LoVo (cell line): Measurements from ENCODE around the gene DCTN1.
"Not testable (repeated sequence)": the region's sequence is repeated elsewhere in the genome, so short reads cannot be mapped to it uniquely, and the experiment has no call there.

Experiments
- DNase-seq: peaks from one replicate; pipeline ENCODE4 v3.0.0-alpha.2; 2016; ENCODE audit warnings: low spot score

The DCTN1 gene

GRCh38 chr2:74379851-74380789 lies at the start of gene DCTN1:
Gene DCTN1 (minus strand): TSS chr2:74380311. CDS start chr2:74380037, 274 bp downstream.
- no peak for DNase-seq

DNA sequence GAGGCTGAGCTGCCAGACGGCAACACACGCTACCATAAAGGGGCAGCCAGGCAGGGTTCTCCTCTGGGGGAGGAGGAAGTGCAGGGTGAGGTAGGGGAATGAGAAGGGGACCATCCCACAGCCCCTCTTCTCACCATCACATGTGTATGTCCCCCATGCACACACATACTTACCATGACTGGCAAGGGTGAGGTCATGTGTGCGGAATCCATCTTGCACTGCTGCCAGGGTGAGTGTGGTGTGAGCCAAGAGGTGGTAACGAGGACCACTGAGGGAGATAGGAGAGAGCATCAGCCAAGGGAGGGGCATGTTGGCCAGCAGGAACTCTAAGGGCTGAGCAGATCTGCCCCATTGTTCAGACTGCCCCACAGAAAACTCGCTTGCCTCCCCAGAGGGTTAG lies 48.6 kb upstream of the DCTN1 start:
- DNase-seq, result no peak

GRCh38 chr2:74427551-74427950 lies 47.4 kb upstream of the DCTN1 start:
- no peak for DNase-seq

- no peak for DNase-seq
Measured at GRCh38 chr2:74426181-74426758, 46.2 kb upstream of the DCTN1 start.

GRCh38 chr2:74425523-74425922 lies 45.4 kb upstream of the DCTN1 start:
- DNase-seq, result no peak

DNA sequence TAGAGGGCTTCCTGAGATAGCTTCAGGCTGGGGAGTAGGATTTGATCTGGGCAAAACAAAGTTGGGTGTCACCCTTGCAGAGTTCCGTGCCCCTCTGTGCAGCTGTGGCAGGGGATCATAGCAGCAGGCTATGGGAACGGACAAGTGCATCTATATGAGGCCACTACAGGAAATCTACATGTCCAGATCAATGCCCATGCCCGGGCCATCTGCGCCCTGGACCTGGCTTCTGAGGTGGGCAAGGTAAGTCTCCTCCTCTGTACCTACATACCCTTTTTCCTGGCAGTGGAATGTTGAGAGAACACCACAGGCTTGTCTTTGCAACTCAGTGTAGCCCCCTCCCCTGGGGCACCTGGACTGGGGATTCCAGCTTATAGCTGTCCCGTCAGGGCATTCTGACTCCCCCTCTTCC lies 44.9 kb upstream of the DCTN1 start:
- DNase-seq, result no peak

DNA sequence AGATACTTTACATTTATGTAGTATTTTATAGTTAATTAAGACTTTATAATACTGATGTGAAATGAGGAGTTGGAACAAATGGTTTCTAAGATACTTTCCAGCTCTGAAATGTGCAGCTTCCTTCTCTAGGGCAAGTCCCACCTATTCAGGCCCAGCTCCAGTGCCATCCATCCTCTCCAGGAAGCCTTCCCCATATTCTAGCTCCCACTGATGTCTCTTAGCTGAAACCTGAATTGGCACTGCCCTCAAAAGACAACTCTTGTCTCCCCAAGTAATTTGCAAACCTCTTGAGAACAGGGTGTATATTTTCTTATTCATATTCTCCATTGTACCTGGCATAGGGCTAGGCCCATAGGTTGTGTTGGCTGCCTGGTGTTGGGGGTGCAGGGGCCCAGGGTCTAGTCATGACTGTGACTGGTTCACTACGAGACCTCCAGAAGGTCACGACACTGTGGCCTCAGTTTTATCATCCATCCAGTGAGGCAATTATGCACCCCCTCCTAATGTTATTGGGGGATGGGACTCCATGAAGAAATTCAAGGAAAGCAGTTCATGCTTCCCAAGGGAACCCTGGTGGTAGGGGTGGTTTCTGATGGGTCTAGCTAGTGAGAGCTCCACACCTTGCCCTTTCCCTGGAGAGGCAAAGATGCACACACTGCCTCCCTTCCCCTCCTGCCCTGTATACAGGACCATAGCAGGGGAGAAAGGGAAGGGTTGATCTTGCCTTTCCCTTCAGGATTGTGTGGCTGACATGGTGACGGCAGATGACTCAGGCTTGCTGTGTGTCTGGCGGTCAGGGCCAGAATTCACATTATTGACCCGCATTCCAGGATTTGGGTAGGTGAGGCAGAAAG lies 44.3 kb upstream of the DCTN1 start:
- DNase-seq, result no peak

- DNase-seq, result no peak
Measured at GRCh38 chr2:74423231-74424095, 43.4 kb upstream of the DCTN1 start.

DNA sequence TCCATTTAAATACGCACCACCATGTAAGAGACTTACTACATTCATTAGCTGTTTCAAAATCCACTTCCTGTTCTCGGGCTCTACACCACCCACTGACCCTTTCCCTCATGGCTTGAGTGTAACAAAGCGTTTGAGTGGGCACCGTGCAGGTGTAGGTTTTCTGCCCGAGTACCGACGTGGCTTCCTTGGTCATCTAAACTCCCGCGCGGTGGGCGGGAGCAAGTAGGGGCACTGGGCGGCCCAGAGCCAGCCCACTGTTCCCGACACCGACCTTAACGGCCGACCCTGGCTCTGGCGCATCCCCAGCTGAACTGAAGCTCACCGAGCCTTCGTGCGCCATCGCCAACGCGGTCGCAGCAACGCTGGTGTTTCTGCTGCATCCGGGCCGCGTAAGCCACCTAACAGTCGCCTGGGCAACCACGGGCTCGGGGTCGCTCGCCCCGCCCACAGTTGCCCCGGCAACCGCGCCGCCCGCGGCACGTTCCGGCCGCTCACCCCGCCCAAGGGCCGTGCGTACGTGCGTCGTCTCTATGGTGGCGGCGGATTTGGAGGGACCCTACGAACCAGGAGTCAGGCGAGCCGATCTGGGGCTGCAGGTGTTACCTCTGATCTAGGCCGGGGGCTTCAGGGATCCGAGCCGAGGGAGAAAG lies 41.2 kb upstream of the DCTN1 start, which contains the start of the genes C2orf81 and WDR54:
TSS of gene C2orf81 (minus strand) at position 399 of the 650 bp plus-strand sequence. CDS start at position 340, 59 bp downstream.
TSS of gene WDR54 (plus strand) at position 510 of the 650 bp plus-strand sequence. CDS start 424 bp downstream, outside the sequence.
- peak; percentile 89 for DNase-seq

GRCh38 chr2:74420443-74421103 lies 40.5 kb upstream of the DCTN1 start:
- DNase-seq, result not testable (repeated sequence)

DNA sequence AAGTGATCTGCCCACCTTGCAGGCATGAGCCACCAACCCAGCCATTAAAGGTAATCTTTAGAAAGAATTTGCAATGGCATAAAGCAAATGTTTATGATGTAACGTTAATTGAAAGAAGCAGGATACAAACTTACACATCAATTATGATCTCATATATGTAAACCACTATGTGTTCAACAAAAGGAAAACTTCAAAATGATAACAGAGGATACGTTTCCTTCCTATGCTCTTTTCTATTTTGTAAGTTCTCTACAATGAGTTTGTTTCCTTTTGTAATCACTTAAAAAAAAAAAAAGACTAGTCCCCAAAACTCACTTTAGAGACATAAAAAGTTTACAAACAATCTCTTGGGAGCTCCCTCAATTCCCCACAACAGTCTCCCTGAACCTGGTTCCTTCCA lies 39.9 kb upstream of the DCTN1 start:
- no peak for DNase-seq

GRCh38 chr2:74419345-74419744 lies 39.2 kb upstream of the DCTN1 start:
- no peak for DNase-seq

DNA sequence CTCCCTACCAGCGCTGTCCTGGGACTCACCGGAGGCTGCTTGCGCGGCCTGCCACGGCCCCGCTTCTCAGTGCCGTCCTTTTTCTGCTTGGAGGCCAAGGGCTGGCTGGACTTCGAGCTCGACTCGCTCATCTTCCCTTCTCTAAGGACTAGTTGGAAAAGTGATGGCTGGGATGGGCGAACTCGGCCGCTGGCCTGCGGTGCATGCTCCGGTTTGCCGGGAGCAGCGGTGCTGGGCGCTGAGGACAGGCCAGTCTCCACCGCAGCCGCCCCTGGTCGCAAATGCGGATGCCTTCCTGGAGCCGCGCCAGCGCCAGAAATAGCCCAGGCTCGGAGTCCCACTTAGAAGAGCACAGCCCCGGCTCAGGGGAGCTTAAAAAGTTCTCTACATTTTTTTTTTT lies 38.2 kb upstream of the DCTN1 start:
- DNase-seq, result no peak

- no peak for DNase-seq
Measured at GRCh38 chr2:74417763-74418162, 37.7 kb upstream of the DCTN1 start.

DNA sequence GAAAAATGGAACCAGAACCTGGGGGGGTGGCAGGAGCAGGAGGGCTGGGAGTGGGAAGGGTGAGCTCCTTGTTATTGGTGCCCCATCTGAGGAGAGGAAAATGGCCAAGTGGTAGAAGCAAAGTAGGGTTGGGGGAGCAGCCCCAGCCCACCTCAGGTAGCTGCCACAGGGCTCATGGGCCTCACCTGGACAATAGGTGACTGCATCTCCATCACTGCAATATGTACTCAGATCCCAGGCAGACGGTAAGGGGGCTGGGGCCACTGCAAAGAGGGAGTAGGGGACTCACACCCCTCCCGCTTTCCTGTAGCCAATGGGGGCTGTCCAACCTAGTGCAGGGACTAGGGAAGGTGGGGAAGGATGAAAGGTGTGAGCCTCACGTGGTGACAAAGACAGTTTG lies 37.1 kb upstream of the DCTN1 start:
- no peak for DNase-seq

- DNase-seq, result no peak
Measured at GRCh38 chr2:74416778-74417177, 36.7 kb upstream of the DCTN1 start.

DNA sequence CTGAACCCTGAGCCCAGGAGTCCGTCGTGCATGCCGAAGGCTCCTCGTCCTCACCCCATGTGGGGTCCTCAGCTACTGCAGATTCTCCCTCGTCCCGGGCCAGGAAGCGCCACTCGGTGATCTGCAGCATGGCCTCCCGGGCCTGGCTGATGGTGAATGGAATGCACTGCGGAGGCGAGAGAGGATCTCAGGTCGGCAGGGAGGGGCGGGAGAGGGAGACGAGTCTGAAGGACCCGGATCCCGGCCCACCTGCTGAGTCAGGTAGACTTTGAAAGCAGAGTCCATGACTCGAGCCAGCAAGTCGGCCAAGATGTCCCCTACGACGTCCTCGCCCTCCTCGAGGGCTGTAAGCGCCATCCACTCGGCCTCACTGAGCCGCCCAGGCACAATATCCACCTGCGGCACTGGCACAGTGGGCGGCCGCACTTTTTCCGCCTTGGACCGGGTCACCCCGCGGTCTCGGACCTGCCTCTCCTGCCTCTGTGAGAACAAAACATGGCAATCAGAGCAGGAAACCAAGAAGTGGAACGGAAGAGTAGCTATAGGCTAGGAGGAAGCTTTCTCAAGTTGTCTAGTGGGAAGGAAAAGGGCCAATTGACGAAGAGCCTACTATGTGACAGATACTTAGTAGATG lies 35.8 kb upstream of the DCTN1 start:
- no peak for DNase-seq

DNA sequence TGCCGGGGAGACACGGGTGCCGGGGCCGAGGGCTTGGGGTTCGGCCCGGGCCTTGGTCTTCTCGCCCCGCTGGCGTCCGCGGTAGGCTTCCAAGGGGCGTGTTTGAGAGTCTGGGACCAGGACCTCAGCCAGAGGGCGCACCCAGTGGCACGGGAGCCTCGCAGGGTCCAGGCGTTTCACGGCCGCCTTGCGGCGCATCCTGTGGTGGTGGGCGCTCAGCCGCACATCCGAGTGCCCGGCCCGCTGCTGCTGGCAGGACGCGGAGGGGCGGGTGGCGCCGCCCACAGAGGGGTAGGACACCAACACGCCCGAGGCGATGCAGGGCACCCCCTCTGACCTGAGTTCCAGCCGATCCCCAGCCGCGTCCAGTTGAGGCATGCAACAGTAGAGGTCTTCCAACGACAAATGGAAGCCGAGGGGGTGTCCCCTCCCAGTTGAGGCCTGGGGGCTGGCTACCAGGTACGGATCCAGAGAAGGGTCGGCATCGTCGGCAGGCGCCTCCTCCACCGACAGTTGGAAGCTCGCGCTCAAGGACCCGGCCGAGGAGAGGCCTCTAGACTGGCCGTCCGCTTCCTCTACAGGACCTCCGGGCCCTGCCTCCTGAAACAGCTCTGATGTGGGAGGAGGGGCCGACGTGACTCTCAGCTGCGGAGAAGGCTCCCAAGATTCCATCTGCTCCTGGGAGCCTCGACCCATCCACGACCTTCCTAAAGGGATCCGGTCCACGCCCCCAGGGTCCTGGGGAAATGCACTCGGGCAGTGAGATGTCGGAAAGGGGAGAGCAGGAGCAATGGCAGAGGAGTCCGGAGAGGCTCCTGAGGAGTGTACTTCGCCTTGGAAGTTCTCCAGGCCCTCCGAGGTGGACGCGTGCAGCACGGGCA lies 35.0 kb upstream of the DCTN1 start:
- no peak for DNase-seq

DNA sequence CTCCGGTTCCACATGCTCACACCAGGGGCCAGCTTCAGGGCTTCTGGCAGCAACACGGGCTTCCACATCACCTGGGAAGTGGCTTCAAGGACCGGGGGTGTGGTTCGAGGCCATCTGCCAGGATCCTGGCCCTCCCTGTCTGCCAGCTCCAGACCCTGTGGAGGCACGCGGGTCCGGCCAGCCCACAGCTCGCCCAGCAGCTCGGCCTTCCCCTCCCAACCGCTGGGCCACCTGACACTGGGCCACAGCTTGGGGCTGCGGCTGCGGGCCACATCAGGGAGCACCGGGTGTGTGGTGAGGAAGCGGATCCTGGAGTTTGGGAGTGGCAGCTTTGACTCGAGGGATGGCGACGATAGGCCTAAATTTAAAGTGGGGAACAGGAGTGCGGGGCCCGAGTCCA lies 34.3 kb upstream of the DCTN1 start:
- no peak for DNase-seq
